Activated CD8-positive, alpha-beta memory T cell treated with anti-CD3 and anti-CD28 coated beads for 4 hours (primary cell): ENCODE measurements around the gene MAST3.

Experiments used
- DNase-seq, 2 donors: peaks; one replicate each; pipeline ENCODE4 v3.0.0-alpha.2; 2020; ENCODE audit warnings: low read depth in 2 of 2

MAST3 gene

DNA sequence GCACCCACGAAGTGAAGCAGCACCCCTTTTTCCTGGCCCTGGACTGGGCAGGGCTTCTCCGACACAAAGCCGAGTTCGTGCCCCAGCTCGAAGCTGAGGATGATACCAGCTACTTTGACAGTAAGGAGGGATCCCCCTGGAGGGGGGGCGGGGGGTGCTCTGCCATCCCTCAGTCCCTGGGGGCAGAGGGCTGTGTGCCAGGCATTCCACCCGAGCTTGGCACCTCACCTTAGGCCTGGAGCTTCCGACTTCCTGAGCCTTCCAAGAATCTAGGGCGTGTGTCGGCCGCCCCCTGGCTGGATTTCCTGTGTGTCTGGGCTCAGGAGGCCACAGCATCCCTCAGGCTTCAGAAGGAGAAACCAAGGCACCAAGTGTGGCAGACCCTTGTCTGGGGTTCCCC lies 39.7 kb downstream of the MAST3 start:
- no peak for DNase-seq

DNA sequence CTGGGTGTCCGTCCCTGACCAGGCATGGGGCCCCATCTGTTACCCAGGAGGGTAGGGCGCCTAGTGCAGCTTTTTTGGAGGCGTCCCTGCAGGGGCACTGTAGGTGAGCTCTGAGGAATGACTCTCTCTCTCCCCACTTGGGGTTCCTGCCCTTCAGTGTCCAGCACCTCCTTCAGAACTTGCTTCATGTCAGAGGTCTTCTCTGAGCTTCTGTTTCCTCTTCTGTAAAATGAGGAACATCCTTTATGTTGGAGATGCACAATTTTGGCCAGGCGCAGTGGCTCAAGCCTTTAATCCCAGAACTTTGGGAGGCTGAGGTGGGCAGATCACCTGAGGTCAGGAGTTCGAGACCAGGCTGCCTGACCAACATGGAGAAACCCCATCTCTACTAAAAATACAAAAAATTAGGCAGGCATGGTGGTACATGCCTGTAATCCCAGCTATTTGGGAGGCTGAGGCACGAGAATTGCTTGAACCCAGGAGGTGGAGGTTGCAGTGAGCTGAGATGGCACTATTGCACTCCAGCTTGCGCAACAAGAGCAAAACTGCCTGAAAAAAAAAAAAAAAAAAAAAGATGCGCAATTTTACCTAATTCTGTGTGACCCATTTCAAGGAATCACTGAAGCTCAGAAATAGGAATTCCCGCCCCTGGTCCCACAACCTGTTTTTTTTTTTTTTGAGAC lies 40.2 kb downstream of the MAST3 start:
- no peak for DNase-seq

DNA sequence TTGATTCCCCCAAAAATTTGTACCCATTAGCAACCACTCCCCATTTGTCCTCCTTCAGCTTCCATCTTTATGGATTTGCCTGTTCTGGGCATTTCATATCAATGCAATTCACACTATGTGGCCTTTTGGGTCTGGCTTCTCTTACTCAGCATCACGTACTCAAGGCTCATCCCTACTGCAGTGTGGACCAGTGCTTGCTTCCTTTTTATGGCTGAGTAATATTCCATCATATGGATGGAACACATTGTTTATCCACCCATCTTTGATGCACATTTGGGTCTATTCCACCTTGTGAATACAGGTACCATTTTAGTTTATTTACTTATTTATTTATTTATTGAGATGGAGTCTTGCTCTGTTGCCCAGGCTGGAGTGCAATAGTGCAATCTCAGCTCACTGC lies 42.9 kb downstream of the MAST3 start:
- no peak for DNase-seq

DNA sequence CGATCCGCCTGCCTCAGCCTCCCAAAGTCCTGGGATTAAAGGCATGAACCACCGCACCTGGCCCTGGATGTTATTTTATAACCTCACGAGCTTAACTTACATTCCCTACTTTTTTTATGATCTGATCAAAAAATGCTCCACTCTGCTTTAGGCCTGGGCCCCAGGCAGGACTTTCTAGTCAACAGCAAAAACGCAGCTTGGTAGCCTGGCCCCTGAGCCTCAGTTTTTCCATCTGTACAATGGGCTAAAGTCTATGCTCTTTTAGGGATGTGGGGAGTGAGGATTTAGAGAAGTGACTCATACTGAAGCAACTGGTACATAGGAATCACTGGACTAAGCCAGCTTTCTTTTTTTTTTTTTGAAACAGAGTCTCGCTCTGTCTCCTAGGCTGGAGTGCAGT lies 43.5 kb downstream of the MAST3 start:
- DNase-seq: no peak

DNA sequence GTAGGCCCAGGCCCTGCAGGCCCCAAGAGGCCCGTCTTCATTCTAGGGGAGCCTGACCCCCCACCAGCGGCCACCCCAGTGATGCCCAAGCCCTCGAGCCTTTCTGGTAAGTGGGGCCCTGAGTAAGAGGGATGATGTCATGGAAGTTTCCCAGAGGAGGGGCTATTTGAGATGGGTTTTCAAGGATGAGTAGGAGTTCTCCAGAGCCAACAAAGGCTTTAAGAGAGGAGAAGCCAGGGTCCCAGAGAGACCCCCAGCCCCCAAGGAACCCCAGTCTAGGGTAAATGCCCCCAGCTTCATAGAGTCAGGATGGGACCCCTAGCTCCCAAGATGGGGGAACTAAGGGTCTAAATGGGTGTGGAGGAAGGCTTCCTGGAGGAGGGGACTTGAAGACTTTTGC lies 46.3 kb downstream of the MAST3 start:
- no peak for DNase-seq

DNA sequence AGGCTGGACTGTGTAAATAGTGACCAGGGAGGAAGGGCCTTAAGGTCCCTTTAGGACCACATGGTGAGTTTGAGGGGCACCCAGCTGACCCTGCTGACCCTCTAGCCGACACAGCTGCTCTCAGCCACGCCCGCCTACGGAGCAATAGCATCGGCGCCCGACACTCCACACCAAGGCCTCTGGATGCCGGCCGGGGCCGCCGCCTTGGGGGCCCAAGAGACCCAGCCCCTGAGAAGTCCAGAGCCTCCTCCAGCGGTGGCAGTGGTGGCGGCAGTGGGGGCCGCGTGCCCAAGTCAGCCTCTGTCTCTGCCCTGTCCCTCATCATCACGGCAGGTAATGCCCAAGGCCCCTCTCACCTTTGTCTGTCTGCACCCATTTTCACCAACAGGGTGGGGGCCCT lies 46.8 kb downstream of the MAST3 start:
- no peak for DNase-seq

DNA sequence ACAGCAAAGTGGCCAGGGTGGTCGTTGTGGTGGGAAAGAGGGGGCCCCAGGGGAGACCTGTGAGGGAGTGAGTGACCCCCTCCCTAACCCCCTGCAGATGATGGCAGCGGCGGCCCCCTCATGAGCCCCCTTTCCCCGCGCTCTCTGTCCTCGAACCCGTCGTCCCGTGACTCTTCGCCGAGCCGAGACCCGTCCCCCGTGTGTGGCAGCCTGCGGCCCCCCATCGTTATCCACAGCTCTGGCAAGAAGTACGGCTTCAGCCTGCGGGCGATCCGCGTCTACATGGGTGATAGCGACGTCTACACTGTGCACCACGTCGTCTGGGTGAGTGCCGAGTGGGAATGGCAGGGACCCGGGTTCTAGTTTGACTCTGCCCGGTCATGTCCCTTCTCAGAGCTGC lies 47.3 kb downstream of the MAST3 start:
- DNase-seq: no peak

DNA sequence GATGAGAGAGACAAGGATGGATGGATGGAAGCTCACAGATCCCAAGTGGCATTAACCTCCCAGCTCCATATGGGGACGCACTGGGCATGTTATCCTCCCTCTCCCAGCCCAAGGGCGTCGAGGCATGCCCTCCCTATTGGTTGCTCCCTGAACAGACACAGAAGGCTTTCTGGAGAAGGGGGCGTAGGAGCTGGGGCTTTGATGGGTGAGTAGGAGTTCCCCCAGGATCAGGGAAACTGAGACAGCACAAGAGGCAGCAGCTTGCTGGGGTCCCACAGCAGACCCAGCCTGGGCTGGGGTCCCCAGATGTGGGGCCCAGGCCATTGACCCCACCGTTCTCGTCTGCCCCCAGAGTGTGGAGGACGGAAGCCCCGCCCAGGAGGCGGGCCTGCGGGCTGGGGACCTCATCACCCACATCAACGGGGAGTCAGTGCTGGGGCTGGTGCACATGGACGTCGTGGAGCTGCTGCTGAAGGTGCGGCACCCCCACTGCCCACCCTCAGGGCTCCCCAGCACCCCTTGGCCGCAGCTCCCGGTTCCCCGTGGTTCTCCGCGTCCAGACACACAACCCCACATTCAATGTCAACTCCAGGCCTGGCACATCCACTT lies 47.9 kb downstream of the MAST3 start:
- DNase-seq: no peak

DNA sequence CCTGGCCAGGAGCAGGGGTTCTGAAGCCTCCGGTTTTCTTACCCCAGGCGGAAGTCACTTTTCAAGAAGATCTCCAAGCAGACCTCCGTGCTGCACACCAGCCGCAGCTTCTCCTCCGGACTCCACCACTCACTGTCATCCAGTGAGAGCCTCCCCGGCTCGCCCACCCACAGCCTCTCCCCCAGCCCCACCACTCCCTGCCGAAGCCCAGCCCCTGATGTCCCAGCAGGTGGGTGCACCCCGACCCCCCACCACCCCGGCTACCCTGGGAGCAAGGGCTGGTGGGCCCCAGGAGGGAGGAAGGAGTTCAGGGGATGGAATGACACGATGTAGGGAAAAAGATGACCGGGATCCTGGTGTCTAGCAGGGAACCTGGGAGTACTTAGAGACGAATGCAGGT lies 49.8 kb downstream of the MAST3 start:
- no peak for DNase-seq

DNA sequence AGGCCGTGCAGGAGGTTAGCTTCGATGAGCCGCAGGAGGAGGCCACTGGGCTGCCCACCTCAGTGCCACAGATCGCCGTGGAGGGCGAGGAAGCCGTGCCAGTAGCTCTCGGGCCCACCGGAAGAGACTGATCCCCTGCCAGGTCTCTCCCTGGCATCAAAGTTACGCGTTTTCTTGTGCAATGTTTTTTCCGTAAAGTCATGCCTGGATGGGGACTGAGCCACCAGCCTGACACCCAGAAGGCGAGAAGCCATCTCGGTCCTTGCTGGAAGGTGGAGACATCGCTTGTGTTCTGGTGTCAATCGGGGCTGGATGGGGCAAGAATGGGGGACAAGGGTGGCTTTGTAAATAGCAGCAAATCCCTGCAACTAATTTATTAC lies 52.0 kb downstream of the MAST3 start:
- no peak for DNase-seq

DNA sequence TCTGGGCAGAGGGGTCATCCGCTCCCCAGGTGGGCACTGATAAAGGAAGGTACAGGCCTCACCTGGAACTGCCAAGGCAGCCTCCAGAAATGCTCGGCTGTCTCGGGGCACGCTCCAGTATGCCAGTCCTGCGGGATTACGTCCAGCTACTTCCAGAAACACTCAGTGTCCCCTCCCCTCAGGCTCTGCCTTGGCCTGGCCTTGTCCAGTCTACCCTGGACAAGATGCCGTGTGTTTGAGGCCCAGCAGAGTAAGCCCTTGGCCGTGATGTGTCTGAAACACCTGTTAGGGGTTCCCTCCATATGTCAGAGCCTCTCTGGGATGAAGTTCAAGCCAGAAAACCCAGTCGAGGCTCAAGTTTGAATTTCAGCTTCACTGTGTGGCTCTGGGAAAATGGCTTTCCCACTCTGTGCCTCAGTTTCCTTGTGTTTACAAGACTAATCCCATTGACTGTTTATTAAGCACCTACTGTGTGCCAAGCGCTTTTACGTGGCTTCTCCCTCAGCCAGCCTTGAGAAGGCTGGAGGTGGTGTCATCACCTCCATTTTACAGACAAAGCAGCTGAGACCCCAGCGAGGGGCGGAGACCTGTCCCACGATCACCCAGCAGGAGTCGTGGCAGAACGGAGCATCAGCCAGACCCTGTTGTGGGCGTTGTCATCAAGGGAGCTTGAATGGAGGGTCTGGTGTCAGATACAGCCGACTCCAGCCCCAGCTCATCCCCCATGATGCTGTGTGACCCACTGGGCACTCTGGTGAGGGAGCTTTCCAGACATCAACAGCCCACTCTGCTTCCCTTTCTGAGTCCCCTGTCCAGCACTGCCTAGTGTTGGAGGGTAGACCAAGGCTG lies 53.4 kb downstream of the MAST3 start:
- DNase-seq: no peak

DNA sequence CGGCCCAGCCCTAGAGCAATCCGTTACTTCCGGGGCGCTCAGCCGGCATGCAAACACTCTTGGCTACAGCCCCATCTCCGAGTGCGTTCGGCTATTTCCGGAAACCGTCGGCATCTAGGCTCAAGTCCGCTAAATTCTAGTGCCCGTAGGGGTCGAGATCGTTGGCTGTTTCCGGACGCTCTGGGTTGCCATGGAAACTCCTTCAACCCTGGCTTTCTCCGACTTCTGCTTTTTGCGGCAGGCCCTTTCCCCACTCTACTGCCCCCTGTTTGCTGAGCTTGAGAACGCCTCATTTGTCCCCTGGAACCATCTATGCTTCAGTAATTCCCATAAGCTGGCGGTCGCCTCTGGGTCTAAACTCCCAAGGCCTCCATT lies 54.9 kb downstream of the MAST3 start:
- DNase-seq: peak; percentile 90

DNA sequence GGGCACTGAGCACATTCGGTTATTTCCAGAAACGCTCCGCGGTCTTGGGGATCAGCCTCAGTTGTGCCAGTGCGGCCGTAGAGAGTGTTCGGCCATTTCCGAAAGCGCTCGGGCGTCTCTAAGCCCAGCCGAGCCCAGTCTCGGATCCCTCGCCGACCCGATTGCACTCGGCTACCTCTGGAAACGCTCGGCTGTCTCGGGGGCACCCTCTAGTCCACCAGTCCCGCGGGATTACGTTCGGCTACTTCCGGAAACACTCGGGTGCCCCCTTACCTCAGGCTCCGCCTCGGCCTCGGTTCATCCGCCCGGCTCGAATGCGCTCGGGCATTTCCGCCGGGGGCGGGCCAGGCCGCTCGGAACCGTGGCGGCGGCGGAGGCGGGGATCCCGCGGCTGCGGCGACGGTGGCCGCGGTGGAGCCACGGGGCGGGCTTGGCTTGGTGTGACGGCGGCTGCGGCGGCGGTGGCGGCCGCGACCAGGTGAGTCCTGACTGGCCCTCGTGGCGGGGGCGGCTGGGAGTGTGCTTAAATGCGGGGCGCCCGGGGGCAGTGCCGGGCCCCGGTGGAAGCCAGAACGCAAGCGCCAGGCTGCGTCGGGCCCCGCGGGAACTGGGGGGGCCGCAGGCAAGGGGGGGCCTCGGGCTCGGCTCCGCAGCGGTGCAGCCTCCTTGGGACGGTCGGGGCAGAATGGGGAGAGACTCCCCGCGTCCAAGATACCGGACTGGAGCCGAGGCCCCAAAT lies 55.4 kb downstream of the MAST3 start, which contains the start of gene PIK3R2:
Gene PIK3R2, plus strand, starts transcription at position 347 of the 739 bp plus-strand sequence. CDS start 2,717 bp downstream, outside the sequence.
- peak; percentile 99 for DNase-seq

DNA sequence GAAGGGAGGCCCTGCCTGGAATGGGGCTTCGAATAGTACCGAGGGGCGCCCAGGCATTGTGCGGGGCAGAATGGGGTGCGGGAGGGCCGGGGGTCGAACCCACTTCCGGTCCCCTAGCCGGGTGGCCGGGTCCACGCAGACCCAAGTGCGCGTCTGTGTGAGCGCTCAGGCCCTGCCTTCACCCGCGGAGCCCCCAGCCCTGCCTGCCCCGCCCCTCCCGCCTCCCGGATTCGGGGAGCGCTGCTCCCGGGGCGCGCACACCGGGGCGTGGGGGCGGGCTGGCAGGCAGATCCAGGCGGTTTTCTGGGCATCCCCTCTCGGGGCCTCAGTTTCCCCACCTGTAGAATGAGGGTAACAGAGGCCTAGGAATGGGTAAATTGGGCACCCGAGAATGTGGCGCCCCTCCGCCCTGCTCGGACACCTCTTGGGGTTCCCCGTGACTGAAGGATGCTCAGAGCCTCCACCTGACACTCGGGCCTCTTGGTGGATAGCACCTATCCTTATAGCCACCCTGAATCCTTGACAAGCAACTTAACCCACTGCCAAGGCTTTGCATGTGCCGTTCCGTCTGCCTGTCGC lies 56.1 kb downstream of the MAST3 start:
- no peak for DNase-seq

DNA sequence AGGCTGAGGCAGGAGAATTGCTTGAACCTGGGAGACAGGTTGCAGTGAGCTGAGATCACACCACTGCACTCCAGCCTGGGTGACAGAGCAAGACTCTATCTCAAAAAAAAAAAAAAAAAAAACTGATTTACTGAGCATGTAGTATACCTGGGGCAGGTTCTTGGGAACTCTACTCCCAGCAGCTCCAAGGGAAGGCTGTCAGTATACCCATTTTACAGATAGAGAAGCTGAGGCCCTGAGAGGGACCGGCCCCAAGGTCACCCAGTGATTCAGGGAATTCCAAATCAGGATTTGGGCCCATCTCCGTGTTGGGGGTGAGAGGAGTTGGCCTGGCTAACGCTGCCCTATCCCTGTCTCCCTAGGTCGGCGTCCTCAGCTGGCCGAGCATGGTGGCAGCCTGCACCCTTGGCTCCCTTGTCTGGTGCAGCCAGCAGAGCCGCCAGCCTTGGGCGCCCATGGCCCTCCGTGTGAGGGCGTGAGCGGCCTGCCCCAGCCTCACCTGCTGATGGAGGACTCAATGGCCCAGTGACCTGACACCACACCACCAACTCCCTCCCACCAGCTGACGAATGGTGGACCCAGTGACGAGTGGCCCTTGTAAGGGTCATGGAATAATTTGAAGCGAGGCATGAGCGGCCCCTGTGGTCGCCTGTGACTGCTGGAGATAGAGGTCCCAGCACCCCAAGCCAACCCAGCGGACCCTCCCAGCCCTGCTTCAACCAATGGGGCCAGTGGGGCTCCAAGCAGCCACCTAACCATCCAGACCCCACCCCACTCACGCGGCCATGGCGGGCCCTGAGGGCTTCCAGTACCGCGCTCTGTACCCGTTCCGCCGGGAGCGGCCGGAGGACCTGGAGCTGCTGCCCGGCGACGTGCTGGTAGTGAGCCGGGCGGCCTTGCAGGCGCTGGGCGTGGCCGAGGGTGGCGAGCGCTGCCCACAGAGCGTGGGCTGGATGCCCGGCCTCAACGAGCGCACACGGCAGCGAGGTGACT lies 57.8 kb downstream of the MAST3 start:
- DNase-seq: no peak

DNA sequence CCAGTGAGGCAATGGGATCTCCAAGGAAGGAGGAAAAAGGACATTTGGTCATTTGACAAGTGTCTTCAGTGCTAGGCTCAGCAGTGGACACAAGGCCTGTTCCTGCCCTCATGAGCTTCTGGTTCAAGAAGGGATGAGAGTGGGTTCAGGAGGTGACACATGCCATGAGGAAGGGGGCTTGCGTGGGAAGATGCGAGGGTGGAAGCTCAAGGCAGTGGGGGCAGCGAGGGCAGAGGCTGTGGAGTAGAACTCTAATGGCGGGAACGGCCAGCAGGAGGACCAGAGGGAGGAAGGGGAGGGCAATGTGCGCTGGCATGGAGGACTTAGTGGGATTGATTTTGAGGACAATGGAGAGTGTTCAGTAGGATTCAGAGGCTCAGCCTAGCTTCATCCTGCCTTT lies 58.7 kb downstream of the MAST3 start:
- no peak for DNase-seq

DNA sequence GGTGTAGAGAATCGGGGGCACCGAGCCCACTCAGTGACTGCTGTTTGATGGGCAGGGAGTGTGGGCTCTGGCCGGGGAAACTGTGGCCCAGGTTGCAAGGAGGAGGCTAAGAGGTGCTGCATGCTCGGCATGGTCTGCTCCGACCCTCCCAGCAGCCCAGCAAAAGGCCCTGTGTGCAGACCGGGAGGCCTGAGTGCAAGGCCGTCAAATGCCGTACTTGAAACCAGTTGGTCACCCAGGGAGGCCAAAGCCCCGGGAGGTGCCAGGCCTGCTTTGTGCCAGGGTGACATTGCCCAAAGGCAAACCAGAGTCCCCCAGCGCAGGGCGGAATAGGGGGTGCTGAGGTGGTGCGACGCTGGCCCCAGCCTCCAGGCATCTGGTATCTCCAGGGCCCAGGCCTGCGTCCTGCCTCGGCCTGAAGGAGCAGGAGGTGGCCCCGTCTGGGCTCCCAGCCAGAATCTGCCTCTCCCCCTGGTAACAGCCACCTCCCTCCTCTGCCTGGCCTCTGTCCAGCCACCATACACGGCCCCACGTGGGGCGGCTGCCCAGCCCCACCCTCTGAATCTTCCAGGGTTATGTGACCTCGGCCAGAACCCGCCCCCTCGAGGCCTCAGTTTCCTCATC lies 59.4 kb downstream of the MAST3 start:
- DNase-seq: no peak

DNA sequence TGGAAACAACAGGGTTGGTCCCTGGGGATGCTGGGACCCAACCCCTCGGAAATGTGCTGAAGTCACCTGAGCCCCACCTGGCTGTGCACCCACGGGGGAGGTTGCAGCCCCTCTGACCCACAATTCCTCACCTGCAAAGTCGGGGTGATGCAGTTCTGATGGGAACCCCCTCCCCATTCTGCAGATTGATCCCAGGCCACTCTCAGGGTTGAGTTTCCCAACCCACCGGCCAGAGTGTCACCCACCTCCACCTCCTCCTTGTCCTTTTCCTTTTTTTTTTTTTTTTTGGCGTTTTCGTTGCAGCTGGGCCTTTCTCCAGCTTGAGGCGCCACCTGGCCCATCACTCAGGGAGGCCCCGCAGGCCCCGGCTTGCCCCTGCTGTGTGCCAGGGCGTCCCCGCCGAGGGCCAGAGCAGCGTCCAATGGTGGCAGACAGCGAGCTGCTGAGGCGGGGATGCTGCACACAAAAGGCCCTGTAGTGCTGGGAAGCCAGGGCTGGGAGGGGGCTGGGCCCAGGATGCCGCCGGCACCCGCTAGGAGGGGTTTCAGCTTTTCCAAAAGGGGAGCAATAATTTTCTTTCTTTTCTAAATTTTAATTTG lies 60.0 kb downstream of the MAST3 start:
- DNase-seq: no peak

DNA sequence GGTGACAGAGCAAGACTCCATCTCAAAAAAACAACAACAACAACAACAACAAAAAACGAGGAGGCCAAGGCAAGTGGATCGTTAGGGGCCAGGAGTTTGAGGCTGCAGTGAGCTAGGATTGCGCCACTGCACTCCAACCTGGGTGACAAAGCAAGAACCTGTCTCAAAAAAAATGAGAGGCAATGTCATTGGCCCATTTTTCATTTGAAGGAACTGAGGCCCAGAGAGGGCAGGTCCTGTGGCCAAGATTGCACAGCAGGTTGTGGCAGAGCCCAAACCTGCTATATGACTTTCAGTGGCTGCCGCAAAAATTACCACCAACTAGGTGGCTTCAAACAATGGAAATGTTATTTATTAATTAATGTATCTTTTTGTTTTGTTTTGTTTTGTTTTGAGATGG lies 60.9 kb downstream of the MAST3 start:
- DNase-seq: no peak
